Activated CD4-positive, CD25-positive, alpha-beta regulatory T cell treated with anti-CD3 and anti-CD28 coated beads, Interleukin-2, amount 50 U/mL, for 24 hours (primary cell): ENCODE measurements around the gene GPR107.

ENCODE experiments used
- ATAC-seq, 2 donors: fragments of 150-1000 bp; cut with Tn5 transposase; one replicate each; pipeline ENCODE4 v1.10.0; 2021; ENCODE audit warnings: mild to moderate bottlenecking in 1 of 2, moderate library complexity in 1 of 2

Gene GPR107

DNA sequence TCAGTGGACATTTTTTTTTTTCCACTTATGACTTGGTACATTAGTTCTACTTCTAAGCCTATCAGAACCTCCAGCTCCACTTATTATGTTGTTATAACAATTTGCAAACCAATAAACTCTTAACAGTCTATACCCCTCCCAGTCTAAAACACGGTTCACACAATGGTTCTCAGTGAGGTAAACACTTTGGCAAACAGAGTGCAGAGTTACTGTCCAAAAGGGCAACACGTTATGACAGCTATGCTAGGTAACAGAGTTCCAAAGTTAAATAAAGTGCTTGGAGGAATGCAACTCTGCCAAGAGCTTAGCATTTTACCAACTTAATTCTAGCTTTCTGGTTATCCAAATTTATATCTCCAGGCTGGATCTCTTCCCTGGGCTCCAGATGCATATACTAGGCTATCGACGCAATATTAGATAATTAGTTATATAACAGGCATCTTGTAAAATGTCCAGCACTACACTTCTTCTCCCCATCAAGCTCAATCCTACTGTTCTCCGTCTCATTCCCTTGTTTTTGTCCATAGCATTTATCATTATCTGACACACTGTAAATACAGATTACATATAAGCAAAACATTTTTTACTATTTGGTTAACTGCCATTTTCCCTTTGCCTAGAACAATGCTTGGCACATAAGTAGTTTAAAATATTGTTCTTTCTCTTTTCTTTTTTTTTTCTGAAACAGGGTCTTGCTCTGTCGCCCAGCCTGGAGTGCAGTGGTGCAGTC is 25.0 kb upstream of the GPR107 start:
- ATAC-seq: no peak

GRCh38 chr9:130029223-130029973 is 24.3 kb upstream of the GPR107 start:
- peak; percentile 71 to 76 for ATAC-seq

GRCh38 chr9:130030651-130031127 is 23.0 kb upstream of the GPR107 start:
- peak in 1 of 2 donors; percentile 2 for ATAC-seq

DNA sequence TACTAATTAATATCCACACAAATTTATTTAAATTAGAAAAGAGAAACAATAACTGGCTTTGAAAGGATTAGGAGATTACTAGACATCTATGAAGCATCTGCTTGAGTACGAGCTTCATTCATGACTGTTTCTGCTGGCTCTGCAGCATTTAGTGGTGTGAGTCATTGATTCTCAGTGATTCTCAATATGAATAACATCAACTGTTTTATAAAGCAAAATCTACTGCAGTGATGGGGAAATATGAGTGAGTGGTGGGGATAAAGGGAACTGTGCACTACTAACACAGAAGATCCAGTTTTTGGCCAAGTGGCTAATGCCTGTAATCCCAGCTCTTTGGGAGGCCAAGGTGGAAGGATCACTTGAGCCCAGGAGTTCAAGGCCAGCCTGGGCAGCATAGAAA is 19.1 kb upstream of the GPR107 start:
- peak; percentile 63 to 65 for ATAC-seq

DNA sequence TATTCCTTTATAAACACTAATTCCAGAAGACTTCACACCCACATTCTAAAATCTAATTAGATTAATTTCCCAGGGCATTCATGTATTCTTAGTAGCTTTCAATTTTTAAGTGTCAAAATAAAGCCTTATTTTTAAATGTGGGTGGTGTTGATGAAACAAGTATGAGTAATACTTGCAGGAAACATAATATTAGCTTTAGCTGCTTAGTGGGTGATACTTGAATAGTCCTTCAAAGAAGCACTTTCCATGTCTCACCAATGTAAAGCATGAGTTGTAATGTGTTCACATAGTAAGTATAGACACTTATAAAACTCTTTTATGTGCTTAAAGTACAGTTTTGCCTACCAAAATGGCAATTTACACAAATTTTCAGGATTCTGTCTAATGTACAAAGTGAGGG is 17.6 kb upstream of the GPR107 start:
- peak; percentile 66 to 67 for ATAC-seq

DNA sequence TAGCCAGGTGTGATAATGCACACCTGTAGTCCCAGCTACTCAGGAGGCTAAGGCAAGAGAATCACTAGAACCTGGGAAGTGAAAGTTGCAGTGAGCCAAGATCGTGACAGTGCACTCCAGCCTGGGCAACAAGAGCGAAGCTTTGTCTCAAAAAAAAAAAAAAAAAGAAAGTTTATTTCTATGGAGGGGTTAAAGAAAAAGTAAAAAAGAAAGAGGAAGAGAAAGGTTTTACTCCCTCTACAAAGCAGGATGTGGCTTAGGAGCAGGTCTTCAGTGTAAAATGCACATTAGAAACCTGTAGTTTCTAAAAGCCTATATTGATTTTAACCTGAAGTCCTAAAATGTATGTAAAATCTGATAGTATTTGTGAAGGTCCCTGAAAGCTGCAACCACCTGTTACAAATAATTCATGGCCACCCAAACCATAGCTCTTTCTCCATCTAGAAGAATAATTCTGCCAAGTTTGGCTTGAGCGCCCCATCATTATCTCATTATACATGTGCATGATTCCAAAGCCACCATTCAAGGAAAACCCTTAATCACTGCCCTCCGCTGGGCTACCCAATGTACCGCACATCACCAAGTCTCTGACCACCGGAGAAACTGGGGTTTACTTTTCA is 14.1 kb upstream of the GPR107 start:
- ATAC-seq: no peak

- ATAC-seq: no peak
Measured at GRCh38 chr9:130040984-130041647, 12.6 kb upstream of the GPR107 start.

DNA sequence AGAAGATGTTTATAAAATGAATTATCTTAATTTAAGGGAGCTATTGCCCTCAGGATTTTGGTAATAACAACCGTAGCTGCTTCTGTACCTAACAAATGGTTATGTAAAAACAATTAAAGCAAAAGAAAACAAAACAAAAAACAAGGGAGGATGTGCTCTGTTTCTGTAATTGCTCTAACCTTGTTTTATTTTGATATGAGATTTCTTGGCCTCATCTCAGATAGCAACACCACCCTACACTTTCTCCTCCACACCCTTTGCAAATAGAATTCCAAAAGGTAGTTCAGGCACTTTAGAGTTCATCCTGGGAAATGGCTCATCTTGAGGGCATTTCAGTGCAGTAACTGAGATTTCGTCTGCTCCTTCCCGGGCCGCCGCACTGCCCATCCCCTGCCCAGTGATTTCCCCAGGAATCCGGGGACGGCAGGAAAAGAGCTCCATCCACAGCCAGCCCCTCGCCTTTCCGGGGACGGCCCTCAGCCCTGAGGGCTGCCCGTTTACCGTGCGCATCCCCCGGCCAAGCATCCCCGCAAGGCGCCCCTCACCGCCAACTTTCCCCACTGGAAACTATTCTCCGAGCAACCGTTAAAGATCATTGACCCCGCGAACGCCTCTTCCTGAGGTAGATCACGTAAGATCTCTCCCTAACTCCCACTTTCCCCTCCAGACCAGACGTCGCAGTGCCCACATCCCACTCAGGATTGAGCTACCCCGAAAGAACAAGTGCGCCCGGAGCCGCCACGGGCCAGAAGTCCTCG is 11.9 kb upstream of the GPR107 start:
- ATAC-seq: no peak

DNA sequence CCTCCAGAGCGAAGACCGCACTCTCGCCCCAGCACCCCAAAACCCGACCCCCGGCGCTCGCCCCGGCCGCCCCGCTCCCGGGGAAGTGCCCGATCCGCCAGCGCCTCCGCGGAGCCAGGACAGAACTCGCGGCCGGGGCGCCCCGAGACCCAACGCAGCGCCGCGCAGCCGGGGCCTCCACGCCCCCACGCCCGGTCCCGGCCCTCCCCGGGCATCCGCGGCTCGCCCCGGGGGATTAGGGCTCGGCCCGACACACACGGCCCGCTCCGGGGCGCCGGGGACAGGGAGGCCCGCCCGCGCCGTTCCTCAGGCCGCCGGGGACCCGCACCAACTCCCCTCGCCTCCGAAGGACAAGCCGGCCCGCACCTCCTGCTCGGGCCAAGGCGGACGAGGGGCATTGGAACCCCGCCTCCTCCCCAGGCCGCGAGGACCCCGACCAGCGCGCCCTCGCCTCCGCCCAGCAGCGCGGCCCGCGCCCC is 11.3 kb upstream of the GPR107 start:
- ATAC-seq: peak; percentile 6

DNA sequence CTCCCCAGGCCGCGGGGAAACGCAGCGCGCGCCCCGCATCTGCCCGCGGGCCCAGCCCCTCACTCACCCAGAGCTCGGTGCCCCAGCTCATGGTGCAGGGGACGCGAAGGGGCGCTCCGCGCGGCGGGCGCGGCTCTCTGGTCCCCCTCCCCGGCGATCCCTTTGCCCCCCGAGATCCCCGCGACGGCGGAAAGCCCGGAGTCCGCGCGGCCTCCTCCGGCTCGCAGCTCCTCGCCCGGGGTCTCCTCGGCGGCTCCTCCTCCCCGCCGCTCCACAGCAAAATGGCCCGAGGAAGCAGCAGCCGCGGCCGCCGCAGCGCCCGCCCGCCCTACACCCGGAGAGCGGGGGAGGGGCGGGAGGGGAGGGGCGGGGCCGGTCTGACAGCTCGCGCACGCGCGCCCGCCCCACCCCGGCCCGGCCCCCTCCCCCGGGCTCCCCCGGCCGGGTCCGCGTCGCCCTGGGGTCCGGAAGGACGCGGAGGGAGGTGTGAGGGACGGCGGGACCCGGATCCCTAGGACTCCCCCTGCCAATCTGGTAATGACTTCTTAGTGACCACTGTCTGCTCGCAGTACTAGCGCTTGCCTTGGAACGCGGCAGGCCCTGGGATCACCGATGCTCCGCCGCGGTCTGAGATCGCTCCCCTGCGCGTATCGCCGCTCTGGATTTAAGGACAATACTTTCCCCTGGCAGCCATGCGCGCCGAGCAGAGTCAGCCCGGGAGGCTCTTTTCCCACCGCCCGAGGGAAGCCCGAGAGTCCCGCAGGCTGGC is 10.6 kb upstream of the GPR107 start, which contains the start of gene FNBP1:
Gene FNBP1 (minus strand): TSS at position 305 of the 769 bp plus-strand sequence. CDS start 214 bp downstream, at position 91.
- peak; percentile 65 to 69 for ATAC-seq

DNA sequence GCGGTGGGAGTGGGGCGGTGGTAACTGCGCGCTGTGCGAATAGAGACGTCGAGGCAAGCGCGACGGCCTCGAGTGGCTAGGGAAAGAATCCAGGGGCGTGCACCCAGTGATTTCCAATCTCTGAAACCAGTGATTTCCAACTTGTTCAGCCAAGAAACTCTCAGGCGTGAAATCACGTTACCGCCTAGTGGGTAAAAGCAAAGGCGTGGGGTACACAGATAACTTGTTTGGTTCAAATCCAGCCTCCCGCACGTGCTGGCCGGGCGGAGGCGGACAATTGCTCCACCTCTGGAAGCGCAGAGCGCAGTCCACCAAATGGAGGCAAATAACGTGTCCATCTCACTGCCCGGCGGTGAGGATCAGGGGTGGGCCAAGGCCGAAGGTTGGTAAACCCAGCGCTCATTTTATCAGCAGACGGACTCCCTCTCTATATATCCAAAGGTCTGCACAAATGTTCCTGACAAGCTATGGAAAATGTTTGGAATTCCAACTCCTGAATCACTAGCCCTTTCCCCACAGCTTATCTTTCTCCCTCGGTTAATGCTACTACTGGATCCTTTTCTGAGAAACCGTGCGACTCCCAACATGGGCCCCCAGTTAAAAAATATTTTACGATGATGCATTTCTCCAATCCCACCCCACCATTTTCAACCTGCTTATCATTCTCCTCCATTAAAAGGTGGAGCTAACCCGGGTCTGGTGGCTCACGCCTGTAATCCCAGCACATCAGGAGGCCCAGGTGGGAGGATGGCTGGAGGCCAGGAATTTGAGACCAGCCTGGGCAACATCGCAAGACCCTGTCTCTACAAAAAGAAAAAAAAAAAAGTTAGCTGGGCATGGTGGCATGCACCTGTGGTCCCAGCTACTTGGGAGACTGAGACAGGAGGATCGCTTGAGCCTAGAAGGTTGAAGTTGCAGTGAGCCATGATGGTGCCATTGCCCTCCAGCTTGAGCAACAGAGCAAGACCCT is 9.8 kb upstream of the GPR107 start:
- ATAC-seq: peak in 1 of 2 donors; percentile 0

DNA sequence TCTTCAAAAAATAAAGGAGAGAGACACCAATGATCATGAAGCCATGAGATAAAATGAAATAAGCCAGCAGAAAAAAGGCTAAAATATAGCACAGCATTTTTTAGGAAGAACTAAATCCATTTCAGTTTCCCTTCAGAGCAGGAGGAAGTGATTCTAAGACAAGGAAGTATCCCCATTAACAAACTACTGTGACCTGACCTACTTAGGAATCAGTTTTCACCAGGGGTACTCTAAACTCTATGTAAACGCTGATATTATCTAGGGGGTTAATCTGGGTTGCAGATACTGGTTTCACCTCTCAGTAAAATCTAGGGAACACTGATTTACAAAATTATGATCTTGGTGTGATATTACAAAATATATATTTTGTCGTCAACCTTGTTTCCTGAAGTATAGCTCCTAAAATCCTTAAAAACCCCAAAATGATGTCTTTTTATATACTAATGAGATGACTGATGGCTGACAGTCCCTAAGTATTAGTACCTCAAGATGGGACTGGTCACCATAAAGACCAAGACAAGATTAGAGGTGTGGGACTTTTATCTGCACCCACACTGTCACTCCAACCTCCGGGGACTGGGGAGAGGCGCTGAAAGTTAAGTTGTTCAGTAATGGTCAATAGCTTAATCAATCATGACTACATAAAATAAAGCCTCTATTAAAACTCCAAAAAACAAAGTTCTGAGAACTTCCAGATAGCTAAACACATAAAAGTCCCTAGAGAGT is 7.8 kb upstream of the GPR107 start:
- ATAC-seq: no peak

- ATAC-seq: no peak
Measured at GRCh38 chr9:130049431-130050210, 4.1 kb upstream of the GPR107 start.

- no peak for ATAC-seq
Measured at GRCh38 chr9:130050462-130050861, 3.2 kb upstream of the GPR107 start.

DNA sequence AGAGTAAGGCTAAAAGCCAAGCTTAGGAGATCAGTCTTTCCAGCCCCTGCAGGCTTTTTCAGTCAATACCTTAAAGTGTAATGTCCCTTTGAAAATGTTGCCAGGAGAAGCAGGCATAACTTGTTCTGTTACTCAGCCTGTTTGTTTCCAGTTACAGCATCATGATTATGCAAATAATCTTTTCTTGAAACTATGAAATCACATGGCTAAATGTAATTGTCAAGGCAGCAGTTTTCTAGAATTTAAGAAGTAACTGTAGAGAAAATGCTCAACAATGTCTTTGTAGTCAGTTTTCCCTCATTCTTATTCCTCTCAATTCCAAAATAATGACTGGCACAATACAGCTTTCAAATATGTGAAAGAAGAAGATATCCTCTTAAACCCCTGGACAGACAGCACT is 1.9 kb upstream of the GPR107 start:
- no peak for ATAC-seq

DNA sequence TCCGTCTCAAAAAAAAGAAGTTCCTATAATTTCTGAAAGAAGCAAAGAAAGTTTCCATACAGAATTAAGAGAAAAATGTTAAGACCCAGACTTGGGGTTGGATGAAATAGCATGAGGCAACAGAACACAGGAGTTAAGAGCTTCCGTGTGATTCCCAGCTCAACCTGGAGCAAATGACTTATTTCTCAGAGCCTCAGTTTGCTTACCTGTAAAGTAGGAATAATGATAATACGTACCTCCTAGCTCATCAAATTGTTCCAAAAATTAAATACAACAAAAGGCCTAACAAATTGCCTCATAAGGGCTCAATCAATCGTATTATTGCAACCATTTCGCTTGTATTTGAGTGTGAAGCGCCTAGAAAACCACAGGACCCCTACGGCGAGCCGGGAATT is 600 bp upstream of the GPR107 start:
- ATAC-seq: no peak

DNA sequence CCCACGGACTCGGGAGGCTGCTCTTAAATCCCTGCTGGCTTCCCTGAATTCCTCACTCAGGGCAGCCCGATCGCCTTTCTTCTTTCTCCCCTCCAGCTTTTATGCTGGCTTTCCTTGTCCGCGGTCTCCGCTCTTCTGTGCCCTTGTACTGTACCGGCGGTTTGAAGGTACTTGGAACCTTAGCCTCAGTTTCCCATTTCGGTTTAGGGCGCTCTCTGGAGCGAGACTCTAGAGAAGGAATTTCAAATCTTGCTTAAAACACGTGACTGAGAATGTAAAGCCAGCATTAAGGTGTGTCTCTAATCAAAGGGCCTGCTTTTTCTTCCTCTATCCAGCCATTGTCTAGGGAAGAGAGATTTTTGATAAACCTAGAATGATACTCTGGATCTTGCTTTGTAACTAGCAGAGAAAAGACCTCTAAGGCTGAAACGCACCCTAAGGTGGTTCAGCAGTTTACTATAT is 650 bp downstream of the GPR107 start:
- ATAC-seq: no peak

DNA sequence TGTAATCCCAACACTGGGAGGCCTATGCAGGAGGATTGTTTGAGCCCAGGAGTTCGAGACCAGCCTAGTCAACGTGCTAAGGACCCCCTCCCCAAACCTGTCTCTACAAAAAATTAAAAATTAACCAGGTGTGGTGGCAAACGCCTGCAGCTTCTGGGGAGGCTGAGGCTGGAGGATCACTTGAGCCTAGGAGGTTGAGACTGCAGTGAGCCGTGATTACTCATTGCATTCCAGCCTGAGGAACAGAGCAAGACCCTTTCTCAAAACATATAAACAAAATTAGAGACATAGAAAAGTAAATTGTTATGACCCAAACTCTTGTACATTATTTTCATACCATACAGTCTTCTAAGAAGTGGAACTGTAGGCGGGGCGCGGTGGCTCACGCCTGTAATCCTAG is 1.1 kb downstream of the GPR107 start:
- no peak for ATAC-seq
